ENCODE measurements around the gene HAUS1.

GRCh38 chr18:46109386-46109785 lies 5.2 kb downstream of the HAUS1 start:
- TF ChIP-seq CTCF (IDR thresholded peaks at IDR 0.05) = no peak
- TF ChIP-seq ZFX (IDR thresholded peaks at IDR 0.05; ENCODE audit: borderline replicate concordance) = no peak
